ENCODE measurements around the gene MCTP1. TPM values are rescaled to one million over a fixed set of nuclear protein-coding genes. Genes with fewer than 3 reads are reported as not detected.

MCTP1 gene
- total RNA-seq, 2 donors from 2014 or later, result 5.1 to 10.0 TPM

DNA sequence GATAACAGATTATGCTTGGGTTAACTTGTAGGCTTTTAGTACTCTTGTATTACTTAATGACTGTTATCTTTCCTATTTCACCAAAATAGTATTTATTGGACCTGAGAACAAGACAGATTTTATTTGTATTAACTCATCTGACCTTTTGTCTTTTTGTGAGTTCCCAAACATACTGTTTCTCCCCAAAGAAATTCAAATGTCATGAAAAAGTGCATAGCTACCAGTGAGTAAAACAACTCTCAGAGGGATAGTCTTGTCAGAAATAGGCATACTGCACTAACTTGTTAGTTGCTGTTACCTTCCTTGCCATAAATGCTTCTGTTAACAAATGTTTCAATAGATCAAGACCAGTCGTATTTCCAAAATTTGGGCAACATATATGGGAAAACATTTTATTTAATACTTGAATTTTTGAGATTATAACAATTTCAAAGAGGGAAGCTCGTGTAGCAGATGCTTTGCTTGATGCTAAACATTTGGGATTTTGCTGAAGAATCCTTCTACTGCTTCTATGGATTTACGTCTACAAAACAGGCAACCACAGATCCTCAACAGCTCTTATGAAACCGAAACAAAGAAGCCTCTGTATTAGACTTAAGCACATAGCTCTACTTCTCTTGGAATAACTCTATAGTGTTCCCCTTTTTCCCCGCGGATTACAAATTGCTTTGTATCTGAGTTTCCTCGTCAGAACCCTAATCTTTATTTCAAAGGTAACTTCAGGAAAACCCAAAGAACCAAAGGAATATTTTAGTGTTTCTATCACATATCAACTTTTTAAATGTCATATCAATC is 248.8 kb downstream of the MCTP1 start:
- Histone ChIP-seq H3K4me3 (no peak overlapping the region), H3K9me3 (peaks cover 0 to 24% of the 10 kb centered on the region in 2 donors), H3K36me3 (no peaks in the 10 kb centered on the region), H3K27me3 (no peaks in the 10 kb centered on the region), H3K27ac (no peak overlapping the region), H3K4me1 (no peaks in the 10 kb centered on the region)
- DNase-seq (ENCODE audit: low spot score), result no peak
- TF ChIP-seq CTCF (IDR thresholded peaks at IDR 0.05), result no peak

- no peak overlapping the region for H3K27ac ChIP-seq
- H3K36me3 ChIP-seq, result no peaks in the 10 kb centered on the region
- H3K27me3 ChIP-seq, result no peaks in the 10 kb centered on the region
- no peak for TF ChIP-seq CTCF (IDR thresholded peaks at IDR 0.05)
- no peak overlapping the region for H3K4me3 ChIP-seq
- DNase-seq (ENCODE audit: low spot score), result no peak
- no peaks in the 10 kb centered on the region for H3K4me1 ChIP-seq
- H3K9me3 ChIP-seq, result peaks cover 0 to 18% of the 10 kb centered on the region in 2 donors
Observed at GRCh38 chr5:95032801-95033200, 252.1 kb downstream of the MCTP1 start.

GRCh38 chr5:95029569-95030366 is 255.1 kb downstream of the MCTP1 start:
- Histone ChIP-seq H3K27ac (no peak overlapping the region), H3K4me3 (no peak overlapping the region), H3K36me3 (no peaks in the 10 kb centered on the region), H3K27me3 (no peaks in the 10 kb centered on the region), H3K9me3 (peaks cover 0 to 18% of the 10 kb centered on the region in 2 donors), H3K4me1 (peaks cover 0 to 5% of the 10 kb centered on the region in 2 donors)
- no peak for DNase-seq (ENCODE audit: low spot score)
- TF ChIP-seq CTCF (IDR thresholded peaks at IDR 0.05), result no peak

DNA sequence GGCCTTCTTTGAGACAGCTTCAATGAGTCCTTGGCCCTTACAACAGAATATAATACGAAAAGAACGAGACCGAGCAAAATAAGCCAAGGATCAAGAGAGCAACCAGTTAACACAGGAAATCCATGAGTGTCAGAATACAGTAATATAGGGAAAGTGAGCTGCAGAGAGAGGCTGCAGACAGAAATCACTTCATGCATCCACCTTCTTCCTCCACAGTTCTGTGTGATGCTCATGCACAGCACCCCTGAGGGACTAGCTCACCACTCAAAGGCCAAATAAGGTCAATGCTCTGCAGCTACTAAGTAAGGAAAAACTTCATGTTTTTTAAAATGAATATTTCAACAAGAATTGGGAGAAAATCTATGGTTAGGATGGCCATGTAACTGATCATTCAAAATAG is 257.1 kb downstream of the MCTP1 start:
- no peaks in the 10 kb centered on the region for H3K27me3 ChIP-seq
- no peak overlapping the region for H3K4me3 ChIP-seq
- H3K9me3 ChIP-seq, result peaks cover 0 to 4% of the 10 kb centered on the region in 2 donors
- no peak for TF ChIP-seq CTCF (IDR thresholded peaks at IDR 0.05)
- no peak for DNase-seq (ENCODE audit: low spot score)
- no peaks in the 10 kb centered on the region for H3K36me3 ChIP-seq
- H3K27ac ChIP-seq, result no peak overlapping the region
- peaks cover 0 to 5% of the 10 kb centered on the region in 2 donors for H3K4me1 ChIP-seq

DNA sequence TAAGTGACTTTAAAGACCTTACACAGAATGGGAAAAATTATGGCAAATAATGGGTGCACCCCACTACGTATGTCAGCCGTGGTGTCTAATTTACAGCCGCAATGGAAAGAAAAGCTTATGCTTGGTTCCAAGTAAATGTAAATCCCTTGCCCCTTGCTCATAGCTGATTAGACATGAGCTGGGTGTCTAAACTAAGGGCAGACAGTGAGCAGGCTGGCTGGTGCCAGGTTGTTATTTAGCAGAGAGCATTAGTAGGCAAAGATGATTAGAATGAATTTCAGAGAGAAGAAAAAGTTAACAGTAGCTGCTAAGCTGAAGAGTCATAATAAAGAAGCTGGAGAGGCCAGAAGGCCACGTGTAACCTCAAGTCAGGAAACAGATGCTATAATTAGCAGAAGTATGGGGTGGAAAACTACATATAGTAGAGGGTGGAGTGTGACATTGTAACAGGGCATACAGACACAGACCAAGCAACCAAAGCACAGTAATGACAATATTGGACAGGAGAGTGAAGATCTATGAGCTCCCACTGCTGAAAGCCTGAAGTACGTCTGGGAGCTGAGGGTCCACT is 257.7 kb downstream of the MCTP1 start:
- no peaks in the 10 kb centered on the region for H3K27me3 ChIP-seq
- peaks cover 0 to 5% of the 10 kb centered on the region in 2 donors for H3K4me1 ChIP-seq
- no peak for TF ChIP-seq CTCF (IDR thresholded peaks at IDR 0.05)
- H3K9me3 ChIP-seq, result no peaks in the 10 kb centered on the region
- no peak overlapping the region for H3K4me3 ChIP-seq
- H3K36me3 ChIP-seq, result no peaks in the 10 kb centered on the region
- no peak for DNase-seq (ENCODE audit: low spot score)
- no peak overlapping the region for H3K27ac ChIP-seq

Data from right atrium auricular region (tissue), 2 donors.